Dermis microvascular lymphatic vessel endothelial cell (primary cell): ENCODE results near the gene JPH3. TPM values are rescaled to one million over a fixed set of nuclear protein-coding genes. Genes with fewer than 3 reads are reported as not detected.
A peak's percentile ranks its signal among the peaks of the same experiment; 100 is the strongest.

Experiments used
- DNase-seq, 2 donors: peaks; one replicate each; pipeline versions ENCODE4 v3.0.0 to v3.0.0-alpha.2; 2010; ENCODE audit warnings: low read depth in 2 of 2
- total RNA-seq: library from RNA; depleted of rRNA; stranded (reverse); fragments of >200 nt; gene quantifications from 2 replicates; pipeline ENCODE4 v1.2.1, GENCODE V29; 2014

The JPH3 gene
- 0.64 and 1.3 TPM in 2 replicates for total RNA-seq

GRCh38 chr16:87602001-87602775, at the start of gene JPH3:
JPH3 (plus strand) TSS chr16:87602508; CDS start chr16:87603147, 639 bp downstream.
- no peak for DNase-seq

GRCh38 chr16:87552772-87553573, 49.3 kb upstream of the JPH3 start:
- no peak for DNase-seq

GRCh38 chr16:87554754-87555427, 47.4 kb upstream of the JPH3 start:
- no peak for DNase-seq

DNA sequence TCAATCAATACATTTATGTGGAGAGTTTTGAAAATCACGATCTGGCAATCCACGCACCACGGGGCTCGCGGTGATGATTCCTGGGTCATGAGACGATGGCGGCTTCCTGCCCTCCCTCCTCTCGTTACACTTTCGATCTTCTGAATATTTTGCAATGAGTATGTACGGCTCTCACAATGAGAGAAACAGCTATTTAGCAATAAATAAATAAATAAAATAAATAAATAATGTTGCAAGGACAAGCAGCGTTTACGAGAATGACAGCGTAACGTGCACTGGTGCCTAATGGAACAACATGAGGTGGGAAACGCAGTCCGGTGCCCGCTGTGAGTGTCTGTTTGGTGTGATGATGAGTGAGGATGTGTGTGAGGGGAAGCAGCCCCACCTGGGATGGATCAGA, 46.7 kb upstream of the JPH3 start:
- no peak for DNase-seq

- no peak for DNase-seq
Measured at GRCh38 chr16:87556941-87557459, 45.3 kb upstream of the JPH3 start.

GRCh38 chr16:87558682-87559081, 43.6 kb upstream of the JPH3 start:
- DNase-seq = no peak

- DNase-seq = peak in 1 of 2 donors; percentile 75
Measured at GRCh38 chr16:87559945-87560344, 42.4 kb upstream of the JPH3 start.

DNA sequence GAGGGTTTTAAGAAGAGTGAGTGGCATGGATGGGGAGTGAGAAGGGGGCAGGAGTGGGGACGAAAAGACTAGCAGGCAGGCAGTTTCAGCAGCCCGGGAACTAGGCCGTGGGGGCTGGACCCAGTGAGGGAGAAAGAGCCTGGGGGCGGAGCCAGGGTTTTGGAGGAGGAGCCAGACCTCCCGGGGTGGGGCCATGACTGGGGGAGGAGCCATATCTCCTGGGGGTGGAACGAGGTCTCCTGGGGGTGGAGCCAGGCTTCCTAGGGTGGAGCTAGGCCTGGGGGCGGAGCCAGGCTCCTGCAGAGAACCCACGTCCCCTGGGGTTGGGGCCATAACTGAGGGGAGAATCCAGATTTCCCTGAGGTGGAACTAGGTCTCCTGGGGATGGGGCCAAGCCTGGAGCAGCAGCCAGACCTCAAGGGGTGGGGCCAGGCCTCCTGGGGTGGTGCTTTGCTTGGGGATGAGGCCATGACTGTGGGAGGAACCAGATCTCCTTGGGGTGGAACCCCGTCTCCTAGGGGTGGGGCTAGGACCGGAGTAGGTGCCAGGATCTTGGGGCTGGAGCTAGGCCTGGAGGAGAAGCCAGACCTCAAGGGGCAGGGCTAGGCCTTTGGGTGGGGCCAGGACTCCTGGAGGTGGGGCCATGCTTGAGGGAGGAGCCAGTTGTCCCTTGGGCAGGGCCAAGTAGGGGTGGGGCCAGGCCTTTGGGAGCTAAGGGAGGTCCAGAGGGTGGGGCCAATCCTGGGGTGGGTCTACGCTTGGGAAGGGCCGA, 41.7 kb upstream of the JPH3 start:
- DNase-seq = peak in 1 of 2 donors; percentile 30

DNA sequence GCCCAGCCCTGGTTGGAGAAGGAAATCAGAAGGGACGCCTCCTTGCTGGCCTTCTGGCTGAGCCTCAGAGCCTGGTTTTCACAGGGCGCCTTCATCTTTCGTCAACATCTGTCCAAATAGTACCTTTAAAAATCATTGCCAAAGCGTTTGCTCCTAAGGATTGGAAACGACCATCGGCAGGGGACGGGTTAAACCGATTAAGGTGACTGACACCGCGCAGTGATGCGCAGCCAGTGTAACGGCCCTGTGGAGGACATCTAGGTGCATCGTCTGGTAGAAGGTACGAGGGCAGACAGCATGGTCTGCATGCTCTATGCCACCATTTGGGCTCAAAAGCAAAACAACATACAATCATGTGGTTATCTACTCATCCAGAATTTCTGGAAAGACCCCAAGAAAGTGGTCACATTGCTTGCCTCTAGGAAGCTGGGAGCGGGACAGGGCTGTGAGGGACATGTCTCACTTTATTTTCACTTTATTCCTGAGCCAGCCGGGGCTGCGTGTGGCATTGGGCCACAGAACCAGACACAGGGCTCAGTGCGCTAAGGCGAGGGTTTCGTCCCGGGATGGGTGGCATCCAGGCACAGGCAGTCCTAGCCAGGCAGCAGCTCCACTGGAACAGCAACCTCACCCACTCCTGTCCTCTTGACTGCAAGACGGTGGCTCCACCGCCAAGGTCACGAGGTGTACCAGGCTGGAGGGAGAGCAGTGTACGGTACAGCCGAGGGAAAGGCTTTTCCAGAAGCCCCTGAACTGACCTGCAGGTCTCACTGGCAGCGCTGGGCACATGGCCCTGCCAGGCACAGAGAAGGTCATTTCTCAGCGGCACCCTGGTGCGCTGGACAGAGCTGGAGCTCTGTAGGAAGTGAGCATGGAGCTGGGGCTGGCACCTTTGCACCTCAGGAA, 40.9 kb upstream of the JPH3 start:
- no peak for DNase-seq

- no peak for DNase-seq
Measured at GRCh38 chr16:87562201-87562600, 40.1 kb upstream of the JPH3 start.

GRCh38 chr16:87563022-87563421, 39.3 kb upstream of the JPH3 start:
- DNase-seq = no peak

GRCh38 chr16:87563714-87564523, 38.4 kb upstream of the JPH3 start:
- DNase-seq = no peak

DNA sequence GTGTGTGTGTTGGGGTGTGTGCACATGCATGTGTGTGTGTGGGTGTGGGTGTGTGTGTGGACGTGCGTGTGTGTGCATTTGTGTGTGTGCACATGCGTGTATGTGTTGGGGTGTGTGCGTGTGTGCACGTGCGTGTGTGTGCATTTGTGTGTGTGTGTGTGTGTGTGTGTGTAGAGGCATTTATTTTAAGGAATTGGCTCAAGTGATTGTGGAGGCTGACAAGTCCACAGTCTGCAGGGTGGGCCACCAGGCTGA, 37.9 kb upstream of the JPH3 start:
- no peak for DNase-seq

GRCh38 chr16:87569601-87570571, 32.4 kb upstream of the JPH3 start:
- DNase-seq = peak; percentile 36 to 51

DNA sequence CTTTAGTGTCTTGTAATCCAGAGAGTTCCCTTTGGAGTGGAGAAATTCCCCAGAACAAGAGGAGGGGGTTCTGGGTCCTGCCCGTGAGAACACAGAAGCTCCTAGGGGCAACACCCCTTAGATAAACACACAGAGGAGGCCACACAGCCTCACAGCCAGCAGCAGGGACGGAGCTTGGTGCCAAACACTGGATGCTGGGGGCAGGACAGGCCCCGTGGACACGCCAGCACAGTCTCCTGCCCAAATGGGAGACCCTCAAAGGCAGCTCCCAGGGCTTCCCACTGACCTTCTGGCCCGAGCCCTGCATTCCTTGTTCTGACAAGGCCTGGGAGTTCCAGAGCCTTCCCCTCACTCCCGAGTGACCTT, 31.8 kb upstream of the JPH3 start:
- no peak for DNase-seq

DNA sequence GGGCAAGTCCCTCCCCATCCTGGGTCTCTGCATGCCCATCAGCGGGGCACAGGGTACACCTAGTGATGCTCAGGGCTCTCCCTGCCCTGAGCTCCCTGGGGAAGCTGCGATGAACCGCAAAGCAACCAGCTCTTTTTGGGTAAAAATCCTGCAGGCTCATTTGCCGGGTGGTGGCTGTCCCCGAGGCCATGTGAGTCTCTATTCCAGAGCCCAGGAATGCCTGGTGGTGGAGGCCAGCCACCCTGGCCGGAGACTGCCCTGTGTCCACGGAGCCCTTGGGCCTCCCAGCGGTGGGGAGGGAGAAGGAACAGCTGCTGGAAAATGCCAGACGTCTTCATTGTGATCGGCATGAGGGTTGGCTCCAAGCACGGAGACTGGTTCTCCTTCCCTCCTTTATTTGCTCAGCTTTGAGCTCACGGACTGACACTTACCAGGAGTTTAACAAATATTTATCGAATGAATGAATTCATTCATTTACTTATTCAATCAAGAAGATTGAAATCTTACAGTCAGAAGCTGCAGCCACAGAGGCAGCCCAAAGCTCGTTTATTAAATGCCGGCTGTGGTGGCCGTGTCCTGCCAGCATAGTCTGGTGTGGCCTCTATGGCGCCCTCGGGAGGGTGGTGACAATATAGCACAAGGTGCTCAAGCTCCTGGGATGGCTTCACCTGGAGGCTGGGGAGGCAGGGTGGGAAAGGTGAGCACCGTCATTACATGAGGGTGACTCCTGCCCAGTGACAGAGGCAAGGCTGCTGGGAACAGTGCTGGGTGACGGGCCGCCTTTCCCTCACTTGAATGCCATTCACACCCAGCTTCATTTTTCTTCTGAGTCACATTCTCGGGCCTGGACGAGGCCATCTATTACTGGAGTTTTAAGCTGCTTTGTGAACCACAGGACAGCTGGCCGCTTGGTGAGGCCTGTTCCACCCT, 31.1 kb upstream of the JPH3 start:
- peak in 1 of 2 donors; percentile 34 for DNase-seq

GRCh38 chr16:87571868-87572244, 30.5 kb upstream of the JPH3 start:
- DNase-seq = peak; percentile 48 to 75
